Retinal pigment epithelial cell (primary cell): ENCODE results near the gene LDLRAD3.

Experiments
- DNase-seq: peaks from one replicate; pipeline ENCODE4 v3.0.0-alpha.2; 2010; ENCODE audit warnings: low read depth
- H3K4me3 ChIP-seq: 2 replicates; pipeline ENCODE4 v1.5.1; 2011; ENCODE audit warnings: mild to moderate bottlenecking, low read length, control low read depth, moderate library complexity
- CTCF ChIP-seq: conservative IDR thresholded peaks from 2 replicates; pipeline ENCODE4 v1.5.1; 2011; ENCODE audit warnings: low read depth, low read length, control low read depth, inconsistent platforms

Gene LDLRAD3

GRCh38 chr11:36142439-36142838 lies 198.6 kb downstream of the LDLRAD3 start:
- no peak for TF ChIP-seq CTCF
- H3K4me3 ChIP-seq = no peak overlapping the region
- DNase-seq = no peak

GRCh38 chr11:36142879-36143278 lies 199.0 kb downstream of the LDLRAD3 start:
- H3K4me3 ChIP-seq = no peak overlapping the region
- DNase-seq = no peak
- no peak for TF ChIP-seq CTCF

GRCh38 chr11:36146437-36146836 lies 202.6 kb downstream of the LDLRAD3 start:
- TF ChIP-seq CTCF = no peak
- DNase-seq = no peak
- H3K4me3 ChIP-seq = no peak overlapping the region

- TF ChIP-seq CTCF = no peak
- H3K4me3 ChIP-seq = no peak overlapping the region
- DNase-seq = no peak
These were observed 203.6 kb downstream of the LDLRAD3 start for GRCh38 chr11:36147491-36147890.

- no peak for DNase-seq
- TF ChIP-seq CTCF = no peak
- no peak overlapping the region for H3K4me3 ChIP-seq
These were observed 204.8 kb downstream of the LDLRAD3 start for GRCh38 chr11:36148701-36149100.

GRCh38 chr11:36149538-36150242 lies 205.8 kb downstream of the LDLRAD3 start:
- no peak overlapping the region for H3K4me3 ChIP-seq
- DNase-seq = peak; percentile 99
- peak; percentile 45 for TF ChIP-seq CTCF

GRCh38 chr11:36150986-36151385 lies 207.1 kb downstream of the LDLRAD3 start:
- no peak overlapping the region for H3K4me3 ChIP-seq
- no peak for DNase-seq
- no peak for TF ChIP-seq CTCF
